WERI-Rb-1 (cell line): ENCODE results near the gene SH3TC1.

ENCODE experiments used
- DNase-seq: peaks from one replicate; pipeline ENCODE4 v3.0.0-alpha.2; 2020
- H3K27ac ChIP-seq: fragments of 250-450 bp; sonication (Bioruptor Pico); 2 replicates; pipeline ENCODE4 v1.5.1; 2020; ENCODE audit warnings: mild to moderate bottlenecking, moderate library complexity
- H3K27me3 ChIP-seq: fragments of 250-450 bp; sonication (Bioruptor Pico); 2 replicates; pipeline ENCODE4 v1.5.1; 2021; ENCODE audit warnings: mild to moderate bottlenecking, low read depth, moderate library complexity; ENCODE audit not compliant: insufficient read depth, severe bottlenecking
- H3K36me3 ChIP-seq: fragments of 250-450 bp; sonication (Bioruptor Pico); 2 replicates; pipeline ENCODE4 v1.5.1; 2020; ENCODE audit warnings: mild to moderate bottlenecking, moderate library complexity
- H3K4me3 ChIP-seq: 2 replicates; pipeline ENCODE4 v1.5.1; 2011; ENCODE audit warnings: low read depth, mild to moderate bottlenecking, control low read depth, low read length
- H3K9me3 ChIP-seq: fragments of 250-450 bp; sonication (Bioruptor Pico); 2 replicates; pipeline ENCODE4 v1.5.1; 2021; ENCODE audit warnings: mild to moderate bottlenecking, moderate library complexity; ENCODE audit not compliant: severe bottlenecking
- CTCF ChIP-seq: IDR thresholded peaks from 2 replicates; pipeline ENCODE4 v1.5.1; 2011; ENCODE audit warnings: low read depth, mild to moderate bottlenecking, control low read depth, inconsistent platforms, low read length

The SH3TC1 gene

GRCh38 chr4:8250637-8251036 lies 51.5 kb downstream of the SH3TC1 start:
- Histone ChIP-seq H3K27ac (no peak overlapping the region), H3K9me3 (no peaks in the 10 kb centered on the region), H3K36me3 (no peaks in the 10 kb centered on the region), H3K27me3 (no peaks in the 10 kb centered on the region), H3K4me3 (no peak overlapping the region)
- TF ChIP-seq CTCF: no peak
- no peak for DNase-seq

GRCh38 chr4:8251110-8251883 lies 52.2 kb downstream of the SH3TC1 start:
- Histone ChIP-seq H3K36me3 (no peaks in the 10 kb centered on the region), H3K27ac (no peak overlapping the region), H3K4me3 (no peak overlapping the region), H3K27me3 (no peaks in the 10 kb centered on the region), H3K9me3 (no peaks in the 10 kb centered on the region)
- DNase-seq: no peak
- no peak for TF ChIP-seq CTCF

- H3K27ac ChIP-seq: no peak overlapping the region
- TF ChIP-seq CTCF: no peak
Observed at GRCh38 chr4:8252301-8253173, 53.4 kb downstream of the SH3TC1 start.

GRCh38 chr4:8254076-8254475 lies 55.0 kb downstream of the SH3TC1 start:
- no peak for DNase-seq
- no peak overlapping the region for H3K4me3 ChIP-seq
- no peaks in the 10 kb centered on the region for H3K9me3 ChIP-seq
- no peak overlapping the region for H3K27ac ChIP-seq
- H3K36me3 ChIP-seq: no peaks in the 10 kb centered on the region
- H3K27me3 ChIP-seq: no peaks in the 10 kb centered on the region
- TF ChIP-seq CTCF: no peak

More at GRCh38 chr4:8252301-8253173, 53.4 kb downstream of the SH3TC1 start:
- H3K4me3 ChIP-seq: no peak overlapping the region
- no peaks in the 10 kb centered on the region for H3K9me3 ChIP-seq
- DNase-seq: no peak
- H3K36me3 ChIP-seq: no peaks in the 10 kb centered on the region
- H3K27me3 ChIP-seq: no peaks in the 10 kb centered on the region

GRCh38 chr4:8255698-8256441 lies 56.8 kb downstream of the SH3TC1 start:
- H3K27me3 ChIP-seq: no peaks in the 10 kb centered on the region
- no peak overlapping the region for H3K27ac ChIP-seq
- no peak for DNase-seq
- no peak for TF ChIP-seq CTCF
- H3K9me3 ChIP-seq: peaks cover 9% of the 10 kb centered on the region
- H3K36me3 ChIP-seq: no peaks in the 10 kb centered on the region
- no peak overlapping the region for H3K4me3 ChIP-seq
